Prostate gland (tissue), 2 donors: ENCODE data around the gene AOC2. TPM values are rescaled to one million over a fixed set of nuclear protein-coding genes. Genes with fewer than 3 reads are reported as not detected.
"Not testable (repeated sequence)": the region's sequence is repeated elsewhere in the genome, so short reads cannot be mapped to it uniquely, and the experiment has no call there.

Source experiments
- DNase-seq: peaks from one replicate; pipeline ENCODE4 v3.0.0-alpha.2; 2019; ENCODE audit warnings: low spot score
- H3K27ac ChIP-seq, 2 donors: fragments of 200-600 bp; sonication (generic); 2 replicates each; pipeline ENCODE4 v1.5.1; 2017 to 2019
- H3K27me3 ChIP-seq: fragments of 200-600 bp; sonication (generic); replicated peaks from 2 replicates; pipeline ENCODE4 v1.5.1; 2019; ENCODE audit not compliant: insufficient read depth
- H3K36me3 ChIP-seq, 2 donors: fragments of 200-600 bp; sonication (generic); 1 replicate in 1 of 2; 2 replicates in 1 of 2; pipeline versions ENCODE4 v1.5.1 to v1.8.1; 2017 to 2019
- H3K4me1 ChIP-seq: fragments of 200-600 bp; sonication (generic); replicated peaks from 2 replicates; pipeline ENCODE4 v1.5.1; 2019
- H3K4me3 ChIP-seq, 2 donors: fragments of 200-600 bp; sonication (generic); 2 replicates each; pipeline ENCODE4 v1.5.1; 2017 to 2019
- H3K9me3 ChIP-seq: fragments of 200-600 bp; sonication (generic); 2 replicates; pipeline ENCODE4 v1.5.1; 2017
- CTCF ChIP-seq, 4 experiments: fragments of 200-600 bp in 2 of 4; fragments of 450-650 bp in 2 of 4; sonication (generic) in 2 of 4; IDR thresholded peaks; 1 replicate in 3 of 4; 2 replicates in 1 of 4; pipeline ENCODE4 v1.5.1; 2016 to 2019; ENCODE audit warnings: antibody characterized with exemption in 4 of 4, mild to moderate bottlenecking in 2 of 4, moderate library complexity in 2 of 4
- POLR2A ChIP-seq: fragments of 450-650 bp; IDR thresholded peaks from one replicate; pipeline ENCODE4 v1.6.1; 2016; ENCODE audit warnings: antibody characterized with exemption, mild to moderate bottlenecking
- POLR2AphosphoS5 ChIP-seq: sonication (generic); formaldehyde crosslinking; IDR thresholded peaks from one replicate; pipeline ENCODE4 v1.6.1; 2017; ENCODE audit warnings: antibody characterized with exemption
- WGBS: methylation state at CpG from one replicate; pipeline ENCODE4 v1.1.5; 2018; 5-methylcytosine and 5-hydroxymethylcytosine counted together
- intact Hi-C: fragments of 100-400 bp; cut with DNase I; formaldehyde crosslinking; loops from one replicate; pipeline ENCODE4 v1.14.2; 2022
- total RNA-seq, 2 donors: library from RNA; depleted of rRNA; stranded (reverse); fragments of >200 nt; gene quantifications; one replicate each; pipeline ENCODE4 v1.1.0, GENCODE V29; 2016

AOC2 gene
- total RNA-seq, 2 donors from 2014 or later = 0.27 to 4.9 TPM

- no peaks in the 10 kb centered on the region for H3K4me1 ChIP-seq
- TF ChIP-seq POLR2A (no peak), POLR2AphosphoS5 (no peak), CTCF (IDR thresholded peaks at IDR 0.05) (no peak)
- intact Hi-C loops = no loop called here
- H3K27ac ChIP-seq = no peak overlapping the region
- no peaks in the 10 kb centered on the region for H3K9me3 ChIP-seq
- WGBS = 94% methylated on average over 12 of the region's 12 CpGs
- no peak for DNase-seq
- H3K4me3 ChIP-seq = no peak overlapping the region
- H3K27me3 ChIP-seq = no peaks in the 10 kb centered on the region
- H3K36me3 ChIP-seq = no peaks in the 10 kb centered on the region
These were observed 24.0 kb downstream of the AOC2 start for GRCh38 chr17:42868338-42868737.

- no peak overlapping the region for H3K4me3 ChIP-seq
- WGBS = 93% methylated on average over 4 of the region's 4 CpGs
- TF ChIP-seq CTCF (IDR thresholded peaks at IDR 0.05) (no peak), POLR2A (no peak), POLR2AphosphoS5 (no peak)
- no peak overlapping the region for H3K27ac ChIP-seq
- H3K4me1 ChIP-seq = no peaks in the 10 kb centered on the region
- intact Hi-C loops = no loop called here
- H3K27me3 ChIP-seq = no peaks in the 10 kb centered on the region
- H3K9me3 ChIP-seq = no peaks in the 10 kb centered on the region
- no peak for DNase-seq
- no peaks in the 10 kb centered on the region for H3K36me3 ChIP-seq
These were observed 27.3 kb downstream of the AOC2 start for GRCh38 chr17:42871647-42872046.

- 89% methylated on average over 12 of the region's 13 CpGs for WGBS
- intact Hi-C loops = no loop called here
- Histone ChIP-seq H3K4me3 (no peak overlapping the region), H3K27me3 (no peaks in the 10 kb centered on the region), H3K27ac (no peak overlapping the region), H3K36me3 (no peaks in the 10 kb centered on the region), H3K4me1 (no peaks in the 10 kb centered on the region), H3K9me3 (no peaks in the 10 kb centered on the region)
- no peak for DNase-seq
- TF ChIP-seq CTCF (IDR thresholded peaks at IDR 0.05) (no peak), POLR2AphosphoS5 (no peak), POLR2A (no peak)
These were observed 28.0 kb downstream of the AOC2 start for GRCh38 chr17:42872251-42872965.

GRCh38 chr17:42873315-42873714 lies 28.9 kb downstream of the AOC2 start:
- 74% methylated on average over 6 of the region's 6 CpGs for WGBS
- DNase-seq = no peak
- no peak overlapping the region for H3K27ac ChIP-seq
- intact Hi-C loops = no loop called here
- no peaks in the 10 kb centered on the region for H3K27me3 ChIP-seq
- H3K9me3 ChIP-seq = no peaks in the 10 kb centered on the region
- no peak for TF ChIP-seq POLR2A
- TF ChIP-seq CTCF (IDR thresholded peaks at IDR 0.05) = no peak
- TF ChIP-seq POLR2AphosphoS5 = no peak
- no peak overlapping the region for H3K4me3 ChIP-seq
- H3K36me3 ChIP-seq = no peaks in the 10 kb centered on the region
- H3K4me1 ChIP-seq = no peaks in the 10 kb centered on the region

- H3K9me3 ChIP-seq, DNase-seq, intact Hi-C loops, H3K4me3 ChIP-seq, H3K36me3 ChIP-seq, H3K4me1 ChIP-seq, H3K27me3 ChIP-seq, H3K27ac ChIP-seq: not testable (repeated sequence)
- WGBS = 88% methylated on average over 9 of the region's 12 CpGs
These were observed 29.7 kb downstream of the AOC2 start for GRCh38 chr17:42873932-42874695.
